Measurements from ENCODE around the gene SARDH. TPM values are rescaled to one million over a fixed set of nuclear protein-coding genes. Genes with fewer than 3 reads are reported as not detected.

SARDH gene
- total and polyA plus RNA-seq, 9 of the 15 experiments (the other 6 are each of a cell fraction or from before 2014, with no cell fraction given) = 0.14 TPM; not detected in 8

DNA sequence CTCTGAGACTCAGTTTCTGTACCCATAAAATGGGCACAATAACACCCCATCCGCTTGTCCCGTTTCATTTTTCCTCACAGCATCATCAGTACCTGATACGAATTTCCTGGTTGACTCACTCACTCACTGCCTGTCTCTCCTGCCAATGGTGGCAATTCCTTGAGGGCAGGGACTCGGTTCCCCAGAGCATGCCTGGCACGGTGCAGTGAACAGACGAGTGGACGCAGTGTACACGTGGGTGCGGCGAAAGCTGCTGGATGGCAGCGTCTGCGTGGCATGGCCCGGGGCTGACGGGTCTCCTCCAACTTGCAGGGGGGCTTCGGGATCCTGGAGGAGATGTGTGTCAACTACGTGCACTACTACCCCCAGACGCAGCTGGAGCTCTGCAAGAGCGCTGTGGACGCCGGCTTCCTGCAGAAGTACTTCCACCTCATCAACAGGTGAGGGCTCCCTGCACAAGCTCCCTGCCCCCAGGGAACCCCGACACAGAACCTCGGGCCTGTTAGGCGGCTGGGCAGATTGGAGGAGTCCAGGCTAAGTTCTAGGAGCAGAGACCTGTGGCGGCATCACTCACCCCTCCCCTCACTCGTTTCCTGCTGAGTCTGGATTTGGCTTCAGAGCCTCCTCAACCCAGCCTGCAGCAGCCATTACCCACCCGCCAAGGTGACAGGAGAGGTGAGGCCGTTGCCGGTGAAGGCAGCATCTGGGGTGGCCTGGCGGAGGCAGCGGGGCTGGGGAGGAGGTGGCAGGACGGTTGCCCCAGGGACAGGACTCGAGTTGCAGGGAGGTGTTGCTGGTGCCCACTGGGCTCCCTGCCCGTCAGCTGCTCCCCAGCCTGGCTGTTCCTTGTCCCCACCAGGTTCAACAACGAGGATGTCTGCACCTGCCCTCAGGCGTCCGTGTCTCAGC, 81.7 kb downstream of the SARDH start:
- Histone ChIP-seq H3K79me2 (ENCODE audit: control insufficient read depth, insufficient read depth, low read length) (no peaks in the 10 kb centered on the region), H3K9me1 (ENCODE audit: control insufficient read depth, insufficient read depth, low read length) (no peaks in the 10 kb centered on the region), H3K9me3 (replicated peaks; ENCODE audit: control insufficient read depth, insufficient read depth, low read depth, low read length) (no peaks in the 10 kb centered on the region), H3K9ac (ENCODE audit: insufficient read depth in 1 of 2, low read depth in 2 of 2, low read length in 2 of 2) (no peak overlapping the region), H3K4me3 (no peak overlapping the region), H3K27me3 (ENCODE audit: control insufficient read depth in 2 of 2, insufficient read depth in 2 of 2, low read length in 2 of 2) (peaks cover 30 to 84% of the 10 kb centered on the region in 2 experiments; a peak in 4 of 5 replicates), H4K20me1 (replicated peaks; ENCODE audit: control insufficient read depth, insufficient read depth, low read length) (peaks cover 34% of the 10 kb centered on the region), H3K4me1 (replicated peaks in 1 of 2; ENCODE audit: control insufficient read depth in 2 of 2, insufficient read depth in 2 of 2, low read length in 2 of 2) (peaks cover 0 to 13% of the 10 kb centered on the region in 2 experiments; a peak in 2 of 5 replicates), H3K4me2 (ENCODE audit: insufficient read depth, low read length) (no peak overlapping the region), H2AFZ (ENCODE audit: low read depth, low read length) (no peak overlapping the region), H3K36me3 (ENCODE audit: control insufficient read depth, insufficient read depth, low read length) (no peaks in the 10 kb centered on the region), H3K27ac (ENCODE audit: extremely low read depth, low read depth, low read length) (no peak overlapping the region)
- DNase-seq (ENCODE audit: extremely low read depth in 1 of 4, low spot score in 3 of 4) (no peak), ATAC-seq (no peak), FAIRE-seq (no peak)
- ChIA-PET POLR2A (interaction anchor here (0.5 to 0.8 kb wide), 3 partner anchors 27 to 405 kb away, joined by 3 read pairs; no protein-coding TSS in a partner anchor), CTCF (ENCODE audit: low intra/inter-chr PET ratio) (no interaction called here)
- BruUV-seq (replicated peaks) = no TSS peak
- WGBS (ENCODE audit: insufficient coverage, low coverage, missing lambda C conversion rate) = 0% methylated on average over 33 of the region's 36 CpGs
- intact Hi-C loops (cut with micrococcal nuclease) = no loop called here
- in situ Hi-C loops (cut with MboI) = no loop called here
- TF ChIP-seq RAD21 (CRISPR knock-in tag; conservative IDR thresholded peaks at IDR 0.05 in 1 of 2, IDR thresholded peaks at IDR 0.05 in 1 of 2) (no peak), ZNF143 (CRISPR knock-in tag; IDR thresholded peaks at IDR 0.05) (no peak), ZBTB8A (IDR thresholded peaks at IDR 0.05; ENCODE audit: partially characterized antibody) (no peak), XRCC4 (IDR thresholded peaks at IDR 0.05; ENCODE audit: extremely low read depth, insufficient read depth, insufficient read length) (no peak), FIP1L1 (IDR thresholded peaks at IDR 0.05; ENCODE audit: low read depth, low read length, poor library complexity, severe bottlenecking) (no peak)
- TF ChIP-seq, protein P1, sequence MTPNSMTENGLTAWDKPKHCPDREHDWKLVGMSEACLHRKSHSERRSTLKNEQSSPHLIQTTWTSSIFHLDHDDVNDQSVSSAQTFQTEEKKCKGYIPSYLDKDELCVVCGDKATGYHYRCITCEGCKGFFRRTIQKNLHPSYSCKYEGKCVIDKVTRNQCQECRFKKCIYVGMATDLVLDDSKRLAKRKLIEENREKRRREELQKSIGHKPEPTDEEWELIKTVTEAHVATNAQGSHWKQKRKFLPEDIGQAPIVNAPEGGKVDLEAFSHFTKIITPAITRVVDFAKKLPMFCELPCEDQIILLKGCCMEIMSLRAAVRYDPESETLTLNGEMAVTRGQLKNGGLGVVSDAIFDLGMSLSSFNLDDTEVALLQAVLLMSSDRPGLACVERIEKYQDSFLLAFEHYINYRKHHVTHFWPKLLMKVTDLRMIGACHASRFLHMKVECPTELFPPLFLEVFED (CRISPR knock-in tag; conservative IDR thresholded peaks at IDR 0.05) = no peak
- TF ChIP-seq, protein P2, sequence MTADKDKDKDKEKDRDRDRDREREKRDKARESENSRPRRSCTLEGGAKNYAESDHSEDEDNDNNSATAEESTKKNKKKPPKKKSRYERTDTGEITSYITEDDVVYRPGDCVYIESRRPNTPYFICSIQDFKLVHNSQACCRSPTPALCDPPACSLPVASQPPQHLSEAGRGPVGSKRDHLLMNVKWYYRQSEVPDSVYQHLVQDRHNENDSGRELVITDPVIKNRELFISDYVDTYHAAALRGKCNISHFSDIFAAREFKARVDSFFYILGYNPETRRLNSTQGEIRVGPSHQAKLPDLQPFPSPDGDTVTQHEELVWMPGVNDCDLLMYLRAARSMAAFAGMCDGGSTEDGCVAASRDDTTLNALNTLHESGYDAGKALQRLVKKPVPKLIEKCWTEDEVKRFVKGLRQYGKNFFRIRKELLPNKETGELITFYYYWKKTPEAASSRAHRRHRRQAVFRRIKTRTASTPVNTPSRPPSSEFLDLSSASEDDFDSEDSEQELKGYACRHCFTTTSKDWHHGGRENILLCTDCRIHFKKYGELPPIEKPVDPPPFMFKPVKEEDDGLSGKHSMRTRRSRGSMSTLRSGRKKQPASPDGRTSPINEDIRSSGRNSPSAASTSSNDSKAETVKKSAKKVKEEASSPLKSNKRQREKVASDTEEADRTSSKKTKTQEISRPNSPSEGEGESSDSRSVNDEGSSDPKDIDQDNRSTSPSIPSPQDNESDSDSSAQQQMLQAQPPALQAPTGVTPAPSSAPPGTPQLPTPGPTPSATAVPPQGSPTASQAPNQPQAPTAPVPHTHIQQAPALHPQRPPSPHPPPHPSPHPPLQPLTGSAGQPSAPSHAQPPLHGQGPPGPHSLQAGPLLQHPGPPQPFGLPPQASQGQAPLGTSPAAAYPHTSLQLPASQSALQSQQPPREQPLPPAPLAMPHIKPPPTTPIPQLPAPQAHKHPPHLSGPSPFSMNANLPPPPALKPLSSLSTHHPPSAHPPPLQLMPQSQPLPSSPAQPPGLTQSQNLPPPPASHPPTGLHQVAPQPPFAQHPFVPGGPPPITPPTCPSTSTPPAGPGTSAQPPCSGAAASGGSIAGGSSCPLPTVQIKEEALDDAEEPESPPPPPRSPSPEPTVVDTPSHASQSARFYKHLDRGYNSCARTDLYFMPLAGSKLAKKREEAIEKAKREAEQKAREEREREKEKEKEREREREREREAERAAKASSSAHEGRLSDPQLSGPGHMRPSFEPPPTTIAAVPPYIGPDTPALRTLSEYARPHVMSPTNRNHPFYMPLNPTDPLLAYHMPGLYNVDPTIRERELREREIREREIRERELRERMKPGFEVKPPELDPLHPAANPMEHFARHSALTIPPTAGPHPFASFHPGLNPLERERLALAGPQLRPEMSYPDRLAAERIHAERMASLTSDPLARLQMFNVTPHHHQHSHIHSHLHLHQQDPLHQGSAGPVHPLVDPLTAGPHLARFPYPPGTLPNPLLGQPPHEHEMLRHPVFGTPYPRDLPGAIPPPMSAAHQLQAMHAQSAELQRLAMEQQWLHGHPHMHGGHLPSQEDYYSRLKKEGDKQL (CRISPR knock-in tag; IDR thresholded peaks at IDR 0.05; ENCODE audit: borderline replicate concordance) = no peak
- TF ChIP-seq, protein P3, sequence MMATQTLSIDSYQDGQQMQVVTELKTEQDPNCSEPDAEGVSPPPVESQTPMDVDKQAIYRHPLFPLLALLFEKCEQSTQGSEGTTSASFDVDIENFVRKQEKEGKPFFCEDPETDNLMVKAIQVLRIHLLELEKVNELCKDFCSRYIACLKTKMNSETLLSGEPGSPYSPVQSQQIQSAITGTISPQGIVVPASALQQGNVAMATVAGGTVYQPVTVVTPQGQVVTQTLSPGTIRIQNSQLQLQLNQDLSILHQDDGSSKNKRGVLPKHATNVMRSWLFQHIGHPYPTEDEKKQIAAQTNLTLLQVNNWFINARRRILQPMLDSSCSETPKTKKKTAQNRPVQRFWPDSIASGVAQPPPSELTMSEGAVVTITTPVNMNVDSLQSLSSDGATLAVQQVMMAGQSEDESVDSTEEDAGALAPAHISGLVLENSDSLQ (IDR thresholded peaks at IDR 0.05) = no peak
- TF ChIP-seq, protein P4, sequence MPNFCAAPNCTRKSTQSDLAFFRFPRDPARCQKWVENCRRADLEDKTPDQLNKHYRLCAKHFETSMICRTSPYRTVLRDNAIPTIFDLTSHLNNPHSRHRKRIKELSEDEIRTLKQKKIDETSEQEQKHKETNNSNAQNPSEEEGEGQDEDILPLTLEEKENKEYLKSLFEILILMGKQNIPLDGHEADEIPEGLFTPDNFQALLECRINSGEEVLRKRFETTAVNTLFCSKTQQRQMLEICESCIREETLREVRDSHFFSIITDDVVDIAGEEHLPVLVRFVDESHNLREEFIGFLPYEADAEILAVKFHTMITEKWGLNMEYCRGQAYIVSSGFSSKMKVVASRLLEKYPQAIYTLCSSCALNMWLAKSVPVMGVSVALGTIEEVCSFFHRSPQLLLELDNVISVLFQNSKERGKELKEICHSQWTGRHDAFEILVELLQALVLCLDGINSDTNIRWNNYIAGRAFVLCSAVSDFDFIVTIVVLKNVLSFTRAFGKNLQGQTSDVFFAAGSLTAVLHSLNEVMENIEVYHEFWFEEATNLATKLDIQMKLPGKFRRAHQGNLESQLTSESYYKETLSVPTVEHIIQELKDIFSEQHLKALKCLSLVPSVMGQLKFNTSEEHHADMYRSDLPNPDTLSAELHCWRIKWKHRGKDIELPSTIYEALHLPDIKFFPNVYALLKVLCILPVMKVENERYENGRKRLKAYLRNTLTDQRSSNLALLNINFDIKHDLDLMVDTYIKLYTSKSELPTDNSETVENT (CRISPR knock-in tag; IDR thresholded peaks at IDR 0.05) = no peak
